ENCODE data around the gene SP5. TPM values are rescaled to one million over a fixed set of nuclear protein-coding genes. Genes with fewer than 3 reads are reported as not detected.
A peak's percentile ranks its signal among the peaks of the same experiment; 100 is the strongest.

Gene SP5
- total and polyA plus RNA-seq, 9 of the 15 experiments (the other 6 are each of a cell fraction or from before 2014, with no cell fraction given) = 0.03 to 1.7 (median 0.16) TPM; not detected in 1

DNA sequence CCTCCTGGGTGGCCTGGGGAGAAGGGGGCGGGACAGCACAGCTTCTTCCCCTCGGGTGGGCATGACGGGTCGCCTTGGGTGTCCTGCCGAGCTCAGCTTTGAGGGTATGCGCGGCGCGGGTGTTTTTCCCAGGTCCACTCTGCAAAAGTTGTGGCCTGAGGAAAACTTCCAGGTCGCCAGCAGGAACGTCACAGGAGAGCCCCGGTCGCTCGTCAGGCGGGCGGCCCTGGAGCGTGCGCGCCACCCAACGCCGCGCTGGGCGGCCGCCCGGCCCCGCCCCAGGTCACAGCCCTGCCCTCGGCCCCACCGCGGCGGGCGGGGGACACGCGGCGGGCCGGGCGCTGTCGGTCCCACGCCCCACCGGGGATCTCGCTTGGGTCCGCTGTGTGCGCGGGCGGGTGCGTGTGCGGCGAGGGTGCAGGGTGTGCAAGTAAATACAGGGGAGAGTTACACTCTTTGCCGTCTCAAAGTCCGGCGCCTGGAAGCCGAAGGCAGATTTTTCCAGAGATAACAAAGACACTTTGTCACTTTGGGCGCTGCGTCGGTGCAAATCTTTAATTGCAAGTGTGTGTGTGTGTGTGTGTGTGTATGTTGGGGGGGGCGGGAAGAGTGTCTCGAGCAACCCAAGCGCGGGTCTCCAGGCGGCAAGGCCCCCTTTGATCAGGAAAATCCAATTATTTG lies 616 bp upstream of the SP5 start (continued):
- no peak for TF ChIP-seq CHAMP1 (IDR thresholded peaks at IDR 0.05)
- TF ChIP-seq ZNF75A (CRISPR knock-in tag; IDR thresholded peaks at IDR 0.05) = no peak
- TF ChIP-seq NFYB (IDR thresholded peaks at IDR 0.05; ENCODE audit: extremely low read depth, insufficient read length) = no peak
- no peak for TF ChIP-seq SRSF3 (IDR thresholded peaks at IDR 0.05; ENCODE audit: insufficient read depth, low read length)
- TF ChIP-seq RFX7 (CRISPR knock-in tag; IDR thresholded peaks at IDR 0.05) = no peak
- TF ChIP-seq, protein P1, sequence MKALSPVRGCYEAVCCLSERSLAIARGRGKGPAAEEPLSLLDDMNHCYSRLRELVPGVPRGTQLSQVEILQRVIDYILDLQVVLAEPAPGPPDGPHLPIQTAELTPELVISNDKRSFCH (CRISPR knock-in tag; IDR thresholded peaks at IDR 0.05) = no peak
- TF ChIP-seq, protein P1 (tag; IDR thresholded peaks at IDR 0.05) = peak; percentile 61
- no peak for TF ChIP-seq SMAD3 (CRISPR knock-in tag; conservative IDR thresholded peaks at IDR 0.05)
- TF ChIP-seq DIDO1 (tag; IDR thresholded peaks at IDR 0.05; ENCODE audit: low read depth) = no peak
- TF ChIP-seq KLF16 (IDR thresholded peaks at IDR 0.05) = no peak
- TF ChIP-seq ZNF384 (IDR thresholded peaks at IDR 0.05; ENCODE audit: low read depth, low read length) = no peak
- peak; percentile 91 for TF ChIP-seq GATAD2B (IDR thresholded peaks at IDR 0.05; ENCODE audit: borderline replicate concordance)
- TF ChIP-seq POLR2H (tag; IDR thresholded peaks at IDR 0.05; ENCODE audit: low read depth) = no peak
- no peak for TF ChIP-seq ELF2 (CRISPR knock-in tag; IDR thresholded peaks at IDR 0.05)
- TF ChIP-seq PRPF4 (IDR thresholded peaks at IDR 0.05; ENCODE audit: insufficient read depth, low read depth, low read length, poor library complexity, severe bottlenecking) = no peak
- no peak for TF ChIP-seq FOXJ2 (tag; IDR thresholded peaks at IDR 0.05)
- no peak for TF ChIP-seq ETV6 (IDR thresholded peaks at IDR 0.05; ENCODE audit: borderline replicate concordance in 1 of 2, low read depth in 2 of 2, low read length in 1 of 2)
- TF ChIP-seq ETV6 (CRISPR knock-in tag; IDR thresholded peaks at IDR 0.05; ENCODE audit: borderline replicate concordance) = no peak
- no peak for TF ChIP-seq BCL6 (CRISPR knock-in tag; IDR thresholded peaks at IDR 0.05)
- peak; percentile 28; the same call in 1 of the 2 replicates for TF ChIP-seq BHLHE40 (IDR thresholded peaks at IDR 0.05; ENCODE audit: low read length)
- TF ChIP-seq TAF1 (IDR thresholded peaks at IDR 0.05; ENCODE audit: control insufficient read depth, extremely low read depth, insufficient read depth, low read length, severe bottlenecking) = peak; percentile 16
- no peak for TF ChIP-seq ZNF395 (CRISPR knock-in tag; IDR thresholded peaks at IDR 0.05)
- TF ChIP-seq TARDBP (IDR thresholded peaks at IDR 0.05) = no peak
- TF ChIP-seq, protein P2, sequence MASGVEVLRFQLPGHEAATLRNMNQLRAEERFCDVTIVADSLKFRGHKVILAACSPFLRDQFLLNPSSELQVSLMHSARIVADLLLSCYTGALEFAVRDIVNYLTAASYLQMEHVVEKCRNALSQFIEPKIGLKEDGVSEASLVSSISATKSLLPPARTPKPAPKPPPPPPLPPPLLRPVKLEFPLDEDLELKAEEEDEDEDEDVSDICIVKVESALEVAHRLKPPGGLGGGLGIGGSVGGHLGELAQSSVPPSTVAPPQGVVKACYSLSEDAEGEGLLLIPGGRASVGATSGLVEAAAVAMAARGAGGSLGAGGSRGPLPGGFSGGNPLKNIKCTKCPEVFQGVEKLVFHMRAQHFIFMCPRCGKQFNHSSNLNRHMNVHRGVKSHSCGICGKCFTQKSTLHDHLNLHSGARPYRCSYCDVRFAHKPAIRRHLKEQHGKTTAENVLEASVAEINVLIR (CRISPR knock-in tag; IDR thresholded peaks at IDR 0.05) = peak; percentile 47; the same call in 1 of the 2 replicates
- no peak for TF ChIP-seq ZNF239 (CRISPR knock-in tag; IDR thresholded peaks at IDR 0.05)
